Urinary bladder (tissue), 4 donors: ENCODE data around the gene AAMDC. TPM values are rescaled to one million over a fixed set of nuclear protein-coding genes. Genes with fewer than 3 reads are reported as not detected.
"Not testable (repeated sequence)": the region's sequence is repeated elsewhere in the genome, so short reads cannot be mapped to it uniquely, and the experiment has no call there.

Experiments used
- DNase-seq: peaks from one replicate; pipeline ENCODE4 v3.0.0-alpha.2; 2015; ENCODE audit errors: extremely low spot score
- H3K27ac ChIP-seq: one replicate; pipeline ENCODE4 v1.5.1; 2013; ENCODE audit warnings: low read depth, mild to moderate bottlenecking, moderate library complexity
- H3K36me3 ChIP-seq: one replicate; pipeline ENCODE4 v1.6.1; 2013; ENCODE audit warnings: mild to moderate bottlenecking, moderate library complexity; ENCODE audit not compliant: insufficient read depth
- H3K4me1 ChIP-seq: one replicate; pipeline ENCODE4 v1.6.1; 2013; ENCODE audit warnings: mild to moderate bottlenecking, moderate library complexity; ENCODE audit not compliant: insufficient read depth
- H3K4me3 ChIP-seq: one replicate; pipeline ENCODE4 v1.5.1; 2013; ENCODE audit warnings: low read depth, low read length
- WGBS: extraction: QIAGEN DNeasy Blood & Tissue Kit; methylation state at CpG from one replicate; pipeline ENCODE4 v1.1.7; 2013; 5-methylcytosine and 5-hydroxymethylcytosine counted together
- polyA plus RNA-seq: library from polyadenylated mRNA; stranded (reverse); fragments of 200-250 nt; gene quantifications from one replicate; pipeline ENCODE4 v1.2.3, GENCODE V29; 2013
- total RNA-seq: library from RNA; depleted of rRNA; stranded (reverse); fragments of >200 nt; gene quantifications from one replicate; pipeline ENCODE4 v1.2.3, GENCODE V29; 2014
- donor health status: healthy with polysubstance abuse.
- donor health status: healthy.

AAMDC gene
- total and polyA plus RNA-seq, 2 donors, result 24.6 to 74.5 TPM

GRCh38 chr11:77800449-77800848 is 20.5 kb upstream of the AAMDC start:
- H3K27ac ChIP-seq, result no peak overlapping the region
- H3K4me3 ChIP-seq, result no peak overlapping the region
- H3K4me1 ChIP-seq, result no peaks in the 10 kb centered on the region
- H3K36me3 ChIP-seq, result no peaks in the 10 kb centered on the region
- DNase-seq, result no peak

- Histone ChIP-seq H3K4me1 (peaks cover 2% of the 10 kb centered on the region), H3K36me3 (no peaks in the 10 kb centered on the region), H3K4me3 (no peak overlapping the region), H3K27ac (no peak overlapping the region)
- WGBS, result 77% methylated on average over 3 of the region's 3 CpGs
- DNase-seq, result no peak
Observed at GRCh38 chr11:77801477-77801876, 19.5 kb upstream of the AAMDC start.

DNA sequence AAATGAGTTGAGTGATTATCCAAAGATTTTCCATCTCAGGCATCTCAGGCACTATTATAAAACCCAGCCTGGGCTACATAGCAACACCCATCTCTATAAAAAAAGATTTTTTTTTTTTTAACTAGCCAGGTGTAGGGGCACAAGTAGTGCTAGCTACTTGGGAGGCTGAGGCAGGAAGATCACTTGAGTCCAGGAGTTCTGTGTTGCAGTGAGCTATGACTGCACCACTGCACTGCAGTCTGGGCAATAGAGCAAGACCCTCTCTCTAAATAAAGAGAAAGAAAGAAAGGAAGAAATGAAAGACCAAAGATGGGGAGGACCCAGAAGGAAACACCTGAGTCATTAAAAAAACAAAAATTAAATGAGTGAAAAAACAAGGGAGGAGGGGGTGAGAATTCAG is 14.5 kb upstream of the AAMDC start:
- DNase-seq, result no peak
- H3K4me3 ChIP-seq, result no peak overlapping the region
- H3K4me1 ChIP-seq, result peaks cover 2% of the 10 kb centered on the region
- no peak overlapping the region for H3K27ac ChIP-seq
- H3K36me3 ChIP-seq, result no peaks in the 10 kb centered on the region

GRCh38 chr11:77806993-77807392 is 14.0 kb upstream of the AAMDC start:
- Histone ChIP-seq H3K36me3 (no peaks in the 10 kb centered on the region), H3K4me1 (peaks cover 2% of the 10 kb centered on the region), H3K27ac (no peak overlapping the region), H3K4me3 (no peak overlapping the region)
- DNase-seq, result no peak
- 87% methylated on average over 2 of the region's 2 CpGs for WGBS

DNA sequence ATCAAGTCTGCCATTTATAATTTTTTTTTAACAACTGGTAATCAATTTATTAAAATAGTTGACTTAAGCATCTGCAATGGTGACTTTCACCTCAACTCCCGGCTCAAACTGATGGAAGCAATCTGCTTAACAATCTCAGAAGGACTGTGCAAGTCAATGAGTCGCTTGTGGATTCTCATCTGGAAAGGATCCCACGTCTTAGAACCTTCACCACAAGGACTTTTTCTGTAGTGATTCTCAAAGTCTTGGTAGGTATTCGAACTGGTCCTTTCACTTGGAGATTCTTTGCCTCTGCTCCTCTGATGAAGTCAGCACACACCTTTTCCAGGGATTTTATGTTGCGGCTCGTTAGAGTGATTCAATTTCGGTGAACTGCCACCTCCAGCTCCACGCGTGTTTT is 7.7 kb upstream of the AAMDC start:
- no peak overlapping the region for H3K4me3 ChIP-seq
- no peaks in the 10 kb centered on the region for H3K4me1 ChIP-seq
- no peaks in the 10 kb centered on the region for H3K36me3 ChIP-seq
- DNase-seq, result no peak
- WGBS, result 94% methylated on average over 9 of the region's 9 CpGs
- H3K27ac ChIP-seq, result no peak overlapping the region

- 98% methylated on average over 3 of the region's 3 CpGs for WGBS
- H3K36me3 ChIP-seq, result no peaks in the 10 kb centered on the region
- no peak overlapping the region for H3K4me3 ChIP-seq
- no peak for DNase-seq
- no peaks in the 10 kb centered on the region for H3K4me1 ChIP-seq
- H3K27ac ChIP-seq, result no peak overlapping the region
Observed at GRCh38 chr11:77814848-77815247, 6.1 kb upstream of the AAMDC start.

GRCh38 chr11:77815459-77815858 is 5.5 kb upstream of the AAMDC start:
- no peak for DNase-seq
- no peak overlapping the region for H3K4me3 ChIP-seq
- no peak overlapping the region for H3K27ac ChIP-seq
- H3K36me3 ChIP-seq, result no peaks in the 10 kb centered on the region
- WGBS, result 56% methylated on average over 1 of the region's 1 CpG
- H3K4me1 ChIP-seq, result no peaks in the 10 kb centered on the region

DNA sequence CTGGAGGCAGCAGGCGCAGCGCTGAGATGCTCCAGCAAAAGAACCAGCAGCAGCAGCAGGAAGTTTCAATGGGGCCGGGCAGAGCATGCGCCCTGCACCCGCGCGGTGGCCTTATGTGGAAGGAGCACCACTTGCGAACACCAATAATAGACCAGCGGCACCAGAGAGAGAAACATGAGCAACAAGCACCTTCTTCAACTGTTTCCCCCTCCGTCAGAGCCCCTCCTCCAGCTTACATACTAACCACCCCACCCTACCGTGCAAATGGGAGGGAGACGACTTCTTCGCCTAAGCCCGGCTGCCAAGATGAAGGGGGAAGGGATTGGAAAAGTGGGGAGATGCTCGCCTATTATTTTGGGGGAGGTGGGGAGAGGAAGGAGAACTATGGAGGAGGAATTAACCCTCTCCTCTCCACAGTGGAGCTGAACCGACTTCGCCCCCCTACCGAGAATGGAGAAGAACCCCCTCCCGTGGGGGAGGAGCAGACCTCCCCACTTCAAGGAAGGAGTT is 1.5 kb upstream of the AAMDC start:
- Histone ChIP-seq H3K4me1 (no peaks in the 10 kb centered on the region), H3K27ac (peak overlapping the region; percentile 94), H3K4me3 (peak overlapping the region; percentile 99), H3K36me3 (no peaks in the 10 kb centered on the region)
- DNase-seq, result peak; percentile 80
- 0% methylated on average over 19 of the region's 19 CpGs for WGBS

DNA sequence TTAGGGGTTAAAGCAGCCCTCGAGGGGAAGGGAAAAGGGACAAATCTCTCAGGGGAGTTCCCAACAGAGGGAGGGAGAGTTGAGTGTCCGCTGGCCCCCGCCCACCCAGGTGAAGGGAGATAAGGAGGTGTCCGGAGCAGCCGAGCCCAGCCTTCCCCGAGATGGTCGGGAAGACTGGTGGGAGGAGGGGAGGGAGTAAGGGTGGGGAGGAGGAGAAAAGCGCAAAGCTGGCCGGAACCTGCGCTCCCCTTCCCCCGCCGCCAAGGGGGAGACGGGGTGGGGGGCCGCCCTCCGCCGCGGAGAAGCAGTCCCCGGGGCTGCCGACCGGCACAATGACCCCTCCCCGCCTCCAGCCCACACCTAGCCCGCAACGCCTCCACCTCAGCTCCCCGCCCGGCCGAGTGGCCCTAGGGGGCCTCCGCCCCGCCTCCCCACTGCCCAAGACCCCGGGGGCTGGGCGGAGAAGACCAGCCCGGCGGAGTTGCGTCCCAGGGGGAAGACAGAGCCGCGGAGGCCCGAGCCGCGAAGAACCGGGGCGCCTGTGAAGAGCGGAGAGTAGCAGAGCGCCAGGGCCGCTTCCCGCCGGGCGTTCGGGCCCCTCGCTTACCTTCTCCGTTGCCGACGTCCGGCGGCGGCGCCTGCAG is 901 bp upstream of the AAMDC start:
- Histone ChIP-seq H3K4me3 (peak overlapping the region; percentile 99), H3K27ac (peak overlapping the region; percentile 94), H3K4me1 (no peaks in the 10 kb centered on the region), H3K36me3 (no peaks in the 10 kb centered on the region)
- no peak for DNase-seq
- WGBS, result under 1% methylated on average over 55 of the region's 55 CpGs

GRCh38 chr11:77821349-77821851 is 456 bp downstream of the AAMDC start:
- DNase-seq, result no peak
- Histone ChIP-seq H3K27ac (peak overlapping the region; percentile 33), H3K4me1 (no peaks in the 10 kb centered on the region), H3K36me3 (no peaks in the 10 kb centered on the region), H3K4me3 (peak overlapping the region; percentile 99)
- WGBS, result under 1% methylated on average over 16 of the region's 16 CpGs

DNA sequence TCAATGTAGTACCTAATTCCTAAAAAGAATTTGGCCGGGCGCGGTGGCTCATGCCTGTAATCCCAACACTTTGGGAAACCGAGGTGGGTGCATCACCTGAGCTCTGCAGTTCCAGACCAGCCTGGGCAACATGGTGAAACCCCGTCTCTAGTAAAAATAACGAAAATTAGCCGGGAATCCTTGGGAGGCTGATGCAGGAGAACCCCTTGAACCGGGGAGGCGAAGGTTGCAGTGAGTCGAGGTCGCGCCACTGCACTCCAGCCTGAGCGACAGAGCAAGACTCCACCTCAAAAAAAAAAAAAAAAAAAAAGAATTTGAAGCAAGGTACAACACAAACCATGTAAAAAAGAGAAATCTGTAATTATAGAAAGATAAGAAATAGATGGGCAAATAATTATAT is 1.2 kb downstream of the AAMDC start:
- not testable (repeated sequence) for H3K27ac ChIP-seq, DNase-seq, H3K36me3 ChIP-seq, H3K4me1 ChIP-seq
- 50% methylated on average over 13 of the region's 13 CpGs for WGBS
- H3K4me3 ChIP-seq, result peak overlapping the region; percentile 99

DNA sequence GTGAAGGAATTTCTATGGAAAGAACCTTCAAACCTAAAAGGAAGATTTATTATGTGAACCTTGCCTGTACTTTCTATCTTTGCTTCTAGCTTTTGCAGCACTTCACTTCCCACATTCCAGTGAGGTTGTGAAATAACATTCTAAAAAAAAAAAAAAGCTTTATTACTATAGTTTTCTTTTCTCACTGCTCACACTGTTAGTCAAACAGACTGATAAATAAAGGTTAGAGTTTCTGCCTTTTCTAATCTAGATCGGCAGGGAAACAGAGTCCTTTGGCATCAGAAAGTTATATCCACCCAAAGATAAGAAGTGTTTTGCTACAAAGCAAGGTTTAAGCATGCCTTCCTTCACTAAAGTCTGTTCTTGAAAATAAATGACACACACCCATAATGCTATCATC is 2.8 kb downstream of the AAMDC start:
- Histone ChIP-seq H3K4me1 (no peaks in the 10 kb centered on the region), H3K4me3 (no peak overlapping the region), H3K36me3 (no peaks in the 10 kb centered on the region), H3K27ac (no peak overlapping the region)
- 22% methylated on average over 1 of the region's 1 CpG for WGBS
- DNase-seq, result no peak

DNA sequence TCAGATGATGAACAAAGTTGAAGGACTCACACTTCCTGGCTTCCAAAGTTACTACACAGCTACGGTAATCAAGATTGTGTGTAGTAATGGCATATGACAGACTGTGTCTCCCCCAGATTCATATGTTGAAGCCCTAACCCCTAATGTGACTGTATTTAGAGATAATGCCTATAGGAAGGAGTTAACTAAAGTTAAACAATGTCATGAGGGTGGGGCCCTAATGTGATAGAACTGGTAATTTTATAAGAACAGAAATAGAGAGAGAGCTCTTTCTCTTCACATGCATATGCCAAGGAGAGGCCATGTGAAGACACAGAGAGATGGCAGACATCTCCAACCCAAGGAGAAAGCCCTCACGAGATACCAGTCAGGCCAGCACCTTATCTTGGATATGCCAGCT is 8.0 kb downstream of the AAMDC start:
- 95% methylated on average over 2 of the region's 2 CpGs for WGBS

GRCh38 chr11:77833302-77833701 is 12.4 kb downstream of the AAMDC start:
- Histone ChIP-seq H3K27ac (no peak overlapping the region), H3K4me3 (no peak overlapping the region), H3K4me1 (no peaks in the 10 kb centered on the region), H3K36me3 (no peaks in the 10 kb centered on the region)
- 96% methylated on average over 4 of the region's 4 CpGs for WGBS
- no peak for DNase-seq

More for the DNA sequence above, 8.0 kb downstream of the AAMDC start:
- H3K4me3 ChIP-seq, result no peak overlapping the region
- H3K4me1 ChIP-seq, result no peaks in the 10 kb centered on the region
- H3K36me3 ChIP-seq, result no peaks in the 10 kb centered on the region
- H3K27ac ChIP-seq, result no peak overlapping the region
- no peak for DNase-seq
